Measurements from ENCODE around the gene IGF1R.
"Not testable (repeated sequence)": the region's sequence is repeated elsewhere in the genome, so short reads cannot be mapped to it uniquely, and the experiment has no call there.

Gene IGF1R

DNA sequence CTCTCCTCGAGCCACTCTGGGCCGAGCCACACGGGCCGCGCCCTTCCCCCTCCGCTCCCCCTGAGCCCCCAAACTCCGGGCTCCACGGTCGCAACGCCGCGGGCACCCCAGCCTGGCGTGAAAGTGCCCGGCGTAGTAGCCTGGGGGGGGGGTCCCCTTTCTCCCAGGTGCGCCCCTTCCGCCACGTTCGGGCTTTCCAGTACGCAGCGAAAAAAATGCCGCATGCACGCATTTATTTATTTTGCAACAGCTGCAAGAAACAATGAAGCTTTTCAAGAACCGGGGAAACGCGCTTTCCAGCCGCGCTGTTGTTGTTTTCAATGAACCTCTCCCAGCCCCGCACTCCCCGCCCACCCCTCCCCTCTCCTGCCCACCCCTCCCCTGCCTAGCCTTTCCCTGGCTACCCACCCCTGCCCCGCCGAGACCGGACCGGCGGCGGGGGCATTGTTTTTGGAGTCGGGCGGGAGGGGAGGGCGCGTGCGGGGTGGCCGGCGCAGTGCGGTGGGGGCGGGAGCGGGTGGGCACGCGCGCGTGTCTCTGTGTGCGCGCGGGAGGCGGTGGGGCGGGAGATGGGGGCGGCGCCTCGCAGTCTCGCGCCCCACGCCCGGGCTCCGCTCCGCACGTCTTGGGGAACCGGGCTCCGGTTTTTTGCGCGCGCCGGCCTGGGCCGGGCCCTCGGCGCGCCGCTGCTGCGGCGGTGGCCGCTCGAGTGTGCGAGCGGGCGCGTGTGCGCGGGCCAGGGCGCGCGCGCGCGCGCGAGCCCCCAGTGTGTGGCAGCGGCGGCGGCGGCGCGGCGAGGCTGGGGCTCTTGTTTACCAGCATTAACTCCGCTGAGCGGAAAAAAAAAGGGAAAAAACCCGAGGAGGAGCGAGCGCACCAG, at the start of gene IGF1R:
Gene IGF1R (plus strand): TSS at position 766 of the 880 bp plus-strand sequence. CDS start 1,043 bp downstream, outside the sequence.
- DNase-seq = peak; percentile 94

GRCh38 chr15:98599909-98600691, 48.2 kb upstream of the IGF1R start:
- DNase-seq = peak; percentile 76

DNA sequence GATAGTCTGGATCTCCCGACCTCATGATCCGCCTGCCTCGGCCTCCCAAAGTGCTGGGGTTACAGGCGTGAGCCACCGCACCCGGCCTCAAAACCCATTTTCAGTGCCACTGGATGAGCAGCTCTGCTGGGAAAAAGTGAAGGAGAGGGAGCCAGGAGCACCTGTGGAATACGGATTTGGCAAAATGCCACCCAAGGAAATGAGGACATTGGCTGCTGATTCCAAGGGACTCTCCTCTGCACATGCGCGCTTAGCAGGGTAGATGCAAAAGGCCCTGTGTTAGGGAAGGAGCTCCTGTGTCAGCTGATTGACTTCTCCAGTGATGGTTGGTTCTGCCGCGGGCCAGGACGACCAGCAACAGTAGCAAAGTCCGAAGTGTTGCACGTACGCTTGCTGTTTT, 43.4 kb upstream of the IGF1R start:
- DNase-seq = no peak

DNA sequence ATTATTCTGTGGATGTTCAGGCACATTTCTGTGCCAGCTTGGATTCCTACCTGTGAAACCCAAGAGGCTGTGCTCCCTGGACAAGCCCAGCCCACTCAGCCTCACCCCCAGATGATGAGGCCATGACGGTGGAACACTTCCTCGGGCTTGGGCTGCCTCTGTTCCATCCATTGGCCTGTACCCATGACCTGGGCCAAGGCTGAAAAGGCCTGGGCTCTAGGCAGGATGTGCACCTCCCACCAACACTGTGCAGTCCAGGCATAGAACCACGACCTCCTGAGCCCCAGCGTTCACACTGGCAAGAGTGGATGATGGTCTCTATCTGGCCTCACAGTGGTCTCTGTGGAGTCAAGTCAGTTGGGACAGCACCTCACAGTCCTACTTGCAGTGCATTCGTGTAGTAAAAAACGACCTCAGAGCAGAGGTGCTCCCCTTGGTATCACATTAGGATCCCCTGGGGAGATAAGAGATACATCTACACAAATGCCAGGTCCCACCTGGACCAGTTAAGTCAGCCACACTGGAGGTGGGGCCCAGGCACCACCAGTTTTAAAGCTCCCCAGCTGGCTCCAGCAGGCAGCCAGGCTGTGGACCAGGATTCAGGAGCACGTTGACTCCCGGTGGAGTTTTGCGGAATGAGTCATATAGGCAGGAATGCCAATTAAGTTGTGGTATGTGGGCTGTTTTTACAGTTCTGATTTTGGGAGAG, 39.0 kb upstream of the IGF1R start:
- no peak for DNase-seq

DNA sequence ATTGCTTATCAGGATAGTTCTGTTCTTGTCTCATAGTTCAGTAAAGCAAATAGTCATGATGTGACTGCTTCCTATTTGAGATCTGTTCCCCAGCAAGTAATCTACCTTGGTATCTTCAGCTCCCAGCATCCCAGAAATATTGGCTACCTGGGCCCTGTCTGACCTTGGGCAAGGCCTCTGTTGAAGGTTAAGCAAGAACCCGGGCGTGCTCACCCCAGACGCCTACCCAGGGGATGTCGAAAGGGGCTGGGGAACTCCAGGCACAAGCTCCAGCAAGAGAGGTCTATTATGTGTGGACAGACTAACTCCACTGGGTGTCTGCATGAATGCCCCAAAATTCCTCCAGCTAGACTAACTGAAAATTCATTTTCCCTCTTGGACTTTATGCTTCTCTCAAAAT, 37.3 kb upstream of the IGF1R start:
- DNase-seq = peak; percentile 27

GRCh38 chr15:98611808-98612207, 36.5 kb upstream of the IGF1R start:
- DNase-seq = no peak

GRCh38 chr15:98612490-98613110, 35.7 kb upstream of the IGF1R start:
- DNase-seq = peak; percentile 31

GRCh38 chr15:98614681-98615080, 33.7 kb upstream of the IGF1R start:
- no peak for DNase-seq

DNA sequence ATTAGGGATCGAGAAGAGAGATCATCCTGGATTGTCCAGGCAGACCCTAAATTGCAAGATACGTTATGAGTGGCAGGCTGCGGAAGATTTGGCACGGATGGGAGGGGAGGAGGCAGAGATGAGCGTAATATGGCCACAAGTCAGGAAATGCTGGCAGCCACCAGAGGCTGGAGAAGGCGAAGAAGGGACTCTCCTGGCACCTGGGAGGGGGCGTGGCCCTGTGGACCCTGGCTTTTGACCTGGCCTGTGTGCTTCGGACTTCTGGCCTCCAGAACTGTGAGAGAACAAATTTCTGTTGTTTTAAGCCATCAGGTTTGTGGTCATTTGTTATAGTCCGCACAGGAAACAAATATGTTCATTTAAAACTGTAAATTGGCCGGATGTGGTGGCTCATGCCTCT, 31.9 kb upstream of the IGF1R start:
- DNase-seq = no peak

DNA sequence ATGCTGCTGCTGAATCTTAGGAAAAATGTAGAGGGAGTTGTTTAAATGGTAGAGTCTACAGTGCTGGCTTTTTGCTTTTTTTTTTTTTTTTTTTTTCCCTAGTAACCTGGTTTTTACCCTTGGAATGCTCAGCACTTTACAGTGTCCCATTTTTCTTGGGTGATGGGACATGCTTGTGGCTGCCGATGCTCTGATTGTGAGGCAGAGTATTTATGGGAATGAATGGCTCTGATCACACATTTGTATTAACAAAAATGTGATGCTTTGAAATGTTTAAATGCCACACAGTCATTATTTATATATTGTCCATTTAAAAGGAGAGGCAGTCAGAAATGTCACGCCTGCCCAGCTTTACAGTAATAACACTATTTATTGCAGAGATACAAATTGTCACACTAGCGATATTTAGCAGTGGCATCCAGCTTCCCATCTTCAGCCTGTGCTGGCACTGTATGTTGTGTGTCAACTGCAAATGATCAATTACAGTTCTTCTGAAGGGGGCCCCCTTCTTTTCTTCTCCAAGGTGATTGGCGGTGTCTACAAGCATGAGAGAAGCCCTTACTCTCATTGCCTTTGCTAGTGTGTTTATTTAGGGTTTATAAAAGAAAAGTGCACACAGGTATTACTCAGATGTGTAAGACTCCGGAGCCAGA, 30.9 kb upstream of the IGF1R start:
- no peak for DNase-seq

GRCh38 chr15:98618576-98618975, 29.8 kb upstream of the IGF1R start:
- DNase-seq = not testable (repeated sequence)

DNA sequence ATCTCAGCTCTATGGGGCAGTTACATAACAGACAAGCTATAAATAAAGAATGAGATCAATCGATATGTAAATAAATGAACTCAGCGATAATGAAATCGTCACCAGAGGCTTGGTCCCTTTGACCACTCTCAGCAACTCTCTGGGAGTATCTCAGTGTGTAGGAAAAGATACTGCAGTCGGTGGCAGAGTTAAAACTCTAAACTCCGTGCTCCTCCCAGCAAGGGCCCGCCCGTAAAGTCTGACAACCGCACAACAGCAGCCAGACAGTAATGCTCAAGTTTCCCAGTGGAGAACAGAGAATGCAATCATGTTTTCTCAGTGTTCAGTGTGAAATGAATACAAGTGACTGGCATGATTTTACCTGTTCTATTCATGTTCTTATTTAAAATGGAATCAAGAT, 28.3 kb upstream of the IGF1R start:
- no peak for DNase-seq

- DNase-seq = no peak
Measured at GRCh38 chr15:98621021-98621420, 27.3 kb upstream of the IGF1R start.

DNA sequence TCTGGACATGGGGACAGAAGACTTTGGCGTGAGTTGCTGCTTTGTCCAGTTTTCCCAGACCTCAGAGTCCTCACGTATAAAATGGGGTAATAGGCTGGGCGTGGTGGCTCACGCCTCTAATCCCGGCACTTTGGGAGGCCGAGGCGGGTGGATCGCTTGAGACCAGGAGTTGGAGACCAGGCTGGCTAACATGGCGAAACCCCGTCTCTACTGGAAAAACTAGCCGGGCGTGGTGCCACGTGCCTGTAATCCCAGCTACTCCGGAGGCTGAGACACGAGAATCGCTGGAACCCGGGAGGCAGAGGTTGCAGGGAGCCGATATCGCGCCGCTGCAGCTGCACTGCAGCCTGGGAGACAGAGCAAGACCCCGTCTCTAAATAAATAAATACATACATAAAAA, 22.7 kb upstream of the IGF1R start:
- DNase-seq = no peak

- no peak for DNase-seq
Measured at GRCh38 chr15:98626153-98626552, 22.2 kb upstream of the IGF1R start.

- DNase-seq = no peak
Measured at GRCh38 chr15:98628216-98628615, 20.1 kb upstream of the IGF1R start.

- DNase-seq = no peak
Measured at GRCh38 chr15:98635848-98636247, 12.5 kb upstream of the IGF1R start.

DNA sequence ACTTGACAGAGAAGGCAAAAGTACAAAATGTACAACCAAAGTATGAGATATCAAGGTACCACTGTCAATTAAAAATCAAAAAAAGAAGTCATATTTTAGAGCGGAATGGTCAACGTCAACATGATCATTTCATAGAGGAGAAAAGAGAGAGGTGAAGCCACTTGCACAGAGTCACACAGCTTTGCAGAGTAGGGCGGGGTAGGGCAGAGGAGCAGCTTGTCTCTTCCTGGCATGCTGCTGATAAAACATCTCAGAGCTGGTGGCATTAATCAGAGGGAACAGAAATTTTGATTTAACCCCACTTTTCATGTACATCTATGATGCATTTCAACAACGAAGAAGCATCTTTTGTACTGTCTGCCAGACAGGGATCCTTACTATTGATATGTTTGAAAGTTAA, 5.2 kb upstream of the IGF1R start:
- DNase-seq = no peak

- no peak for DNase-seq
Measured at GRCh38 chr15:98646546-98647025, 1.8 kb upstream of the IGF1R start.

- peak; percentile 59 for DNase-seq
Measured at GRCh38 chr15:98647026-98647773, 1.1 kb upstream of the IGF1R start.
